Measurements from ENCODE around the gene NPC1L1. TPM values are rescaled to one million over a fixed set of nuclear protein-coding genes. Genes with fewer than 3 reads are reported as not detected.

The NPC1L1 gene
- total RNA-seq, 4 donors from 2014 or later: 0.66 to 0.70 (median 0.67) TPM; not detected in 1

DNA sequence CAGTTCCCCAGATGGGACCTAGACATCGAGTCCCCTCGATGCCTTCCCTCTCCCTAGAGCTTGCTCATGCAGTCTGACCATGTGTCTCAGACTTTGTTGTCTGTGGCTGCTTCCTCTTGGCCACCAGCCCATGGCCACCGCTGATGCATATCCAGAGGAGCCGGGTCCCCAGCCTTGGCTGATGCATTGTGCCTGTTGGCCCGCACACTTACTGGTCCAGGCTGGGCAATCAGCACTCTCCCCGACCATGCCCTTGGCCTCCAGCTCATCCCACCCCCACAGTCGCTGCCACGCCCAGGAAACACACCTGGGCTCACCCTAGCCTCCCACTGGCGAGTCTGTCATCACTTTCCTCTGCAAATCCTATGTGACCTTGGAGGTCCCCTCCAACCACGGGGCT, 10.1 kb downstream of the NPC1L1 start:
- H3K36me3 ChIP-seq: no peaks in the 10 kb centered on the region
- H3K27ac ChIP-seq: no peak overlapping the region
- H3K4me1 ChIP-seq: peaks cover 0 to 4% (median 0%) of the 10 kb centered on the region in 4 donors
- H3K9me3 ChIP-seq: peaks cover 0 to 4% (median 0%) of the 10 kb centered on the region in 4 donors
- TF ChIP-seq, protein P1, sequence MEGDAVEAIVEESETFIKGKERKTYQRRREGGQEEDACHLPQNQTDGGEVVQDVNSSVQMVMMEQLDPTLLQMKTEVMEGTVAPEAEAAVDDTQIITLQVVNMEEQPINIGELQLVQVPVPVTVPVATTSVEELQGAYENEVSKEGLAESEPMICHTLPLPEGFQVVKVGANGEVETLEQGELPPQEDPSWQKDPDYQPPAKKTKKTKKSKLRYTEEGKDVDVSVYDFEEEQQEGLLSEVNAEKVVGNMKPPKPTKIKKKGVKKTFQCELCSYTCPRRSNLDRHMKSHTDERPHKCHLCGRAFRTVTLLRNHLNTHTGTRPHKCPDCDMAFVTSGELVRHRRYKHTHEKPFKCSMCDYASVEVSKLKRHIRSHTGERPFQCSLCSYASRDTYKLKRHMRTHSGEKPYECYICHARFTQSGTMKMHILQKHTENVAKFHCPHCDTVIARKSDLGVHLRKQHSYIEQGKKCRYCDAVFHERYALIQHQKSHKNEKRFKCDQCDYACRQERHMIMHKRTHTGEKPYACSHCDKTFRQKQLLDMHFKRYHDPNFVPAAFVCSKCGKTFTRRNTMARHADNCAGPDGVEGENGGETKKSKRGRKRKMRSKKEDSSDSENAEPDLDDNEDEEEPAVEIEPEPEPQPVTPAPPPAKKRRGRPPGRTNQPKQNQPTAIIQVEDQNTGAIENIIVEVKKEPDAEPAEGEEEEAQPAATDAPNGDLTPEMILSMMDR (IDR thresholded peaks at IDR 0.05): no peak
- TF ChIP-seq POLR2A (IDR thresholded peaks at IDR 0.05): no peak
- H3K27me3 ChIP-seq: no peaks in the 10 kb centered on the region
- H3K4me3 ChIP-seq: no peak overlapping the region
- no peak for DNase-seq

DNA sequence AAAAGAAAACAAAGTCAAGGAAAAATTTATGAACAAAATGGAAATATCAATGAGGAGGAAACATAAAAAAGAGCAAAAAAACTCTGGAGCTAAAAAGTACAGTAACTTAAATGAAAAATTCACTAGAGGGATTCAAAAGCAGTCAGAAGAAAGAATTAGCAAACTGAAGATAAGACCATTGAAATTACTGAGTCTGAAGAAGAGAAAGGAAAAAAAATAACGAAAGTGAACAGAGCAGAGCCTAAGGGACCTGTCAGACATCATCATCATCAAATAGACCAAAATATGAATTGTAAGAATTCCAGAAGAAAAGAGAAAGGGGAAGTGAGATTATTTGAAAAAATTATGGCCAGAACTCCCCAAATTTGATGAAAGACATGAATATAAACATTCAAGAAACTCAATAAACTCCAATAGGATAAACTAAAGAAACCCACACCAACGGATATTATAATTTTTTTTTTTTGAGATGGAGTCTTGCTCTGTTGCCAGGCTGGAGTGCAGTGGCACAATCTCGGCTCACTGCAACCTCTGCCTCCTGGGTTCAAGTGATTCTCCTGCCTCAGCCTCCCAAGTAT, 16.2 kb downstream of the NPC1L1 start:
- no peak overlapping the region for H3K27ac ChIP-seq
- no peak for DNase-seq
- no peaks in the 10 kb centered on the region for H3K27me3 ChIP-seq
- H3K36me3 ChIP-seq: no peaks in the 10 kb centered on the region
- H3K4me1 ChIP-seq: no peaks in the 10 kb centered on the region
- no peak overlapping the region for H3K4me3 ChIP-seq
- peaks cover 0 to 4% (median 0%) of the 10 kb centered on the region in 4 donors for H3K9me3 ChIP-seq
- TF ChIP-seq POLR2A (IDR thresholded peaks at IDR 0.05): no peak
- TF ChIP-seq, protein P1 (IDR thresholded peaks at IDR 0.05): no peak

DNA sequence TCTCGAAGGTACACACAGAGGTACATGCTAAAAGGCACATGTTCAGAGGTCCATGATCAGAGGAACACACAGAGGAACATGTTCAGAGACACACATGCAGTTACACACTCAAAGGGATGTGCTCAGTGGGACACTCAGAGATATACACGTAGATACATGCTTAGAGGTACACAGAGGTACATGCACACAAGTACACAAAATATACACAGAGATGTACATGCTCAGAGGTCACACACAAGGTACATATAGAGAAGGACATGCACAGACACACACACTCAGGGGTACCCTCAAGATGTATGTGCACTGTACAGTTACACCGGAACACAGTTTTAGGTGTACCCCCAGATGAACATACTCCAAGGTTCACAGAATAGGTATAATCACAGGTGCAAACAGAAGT, 18.8 kb downstream of the NPC1L1 start:
- no peak for DNase-seq
- H3K9me3 ChIP-seq: peaks cover 0 to 4% (median 0%) of the 10 kb centered on the region in 4 donors
- H3K27me3 ChIP-seq: no peaks in the 10 kb centered on the region
- no peaks in the 10 kb centered on the region for H3K36me3 ChIP-seq
- H3K27ac ChIP-seq: no peak overlapping the region
- H3K4me1 ChIP-seq: no peaks in the 10 kb centered on the region
- TF ChIP-seq, protein P1 (IDR thresholded peaks at IDR 0.05): no peak
- TF ChIP-seq POLR2A (IDR thresholded peaks at IDR 0.05): no peak
- no peak overlapping the region for H3K4me3 ChIP-seq

DNA sequence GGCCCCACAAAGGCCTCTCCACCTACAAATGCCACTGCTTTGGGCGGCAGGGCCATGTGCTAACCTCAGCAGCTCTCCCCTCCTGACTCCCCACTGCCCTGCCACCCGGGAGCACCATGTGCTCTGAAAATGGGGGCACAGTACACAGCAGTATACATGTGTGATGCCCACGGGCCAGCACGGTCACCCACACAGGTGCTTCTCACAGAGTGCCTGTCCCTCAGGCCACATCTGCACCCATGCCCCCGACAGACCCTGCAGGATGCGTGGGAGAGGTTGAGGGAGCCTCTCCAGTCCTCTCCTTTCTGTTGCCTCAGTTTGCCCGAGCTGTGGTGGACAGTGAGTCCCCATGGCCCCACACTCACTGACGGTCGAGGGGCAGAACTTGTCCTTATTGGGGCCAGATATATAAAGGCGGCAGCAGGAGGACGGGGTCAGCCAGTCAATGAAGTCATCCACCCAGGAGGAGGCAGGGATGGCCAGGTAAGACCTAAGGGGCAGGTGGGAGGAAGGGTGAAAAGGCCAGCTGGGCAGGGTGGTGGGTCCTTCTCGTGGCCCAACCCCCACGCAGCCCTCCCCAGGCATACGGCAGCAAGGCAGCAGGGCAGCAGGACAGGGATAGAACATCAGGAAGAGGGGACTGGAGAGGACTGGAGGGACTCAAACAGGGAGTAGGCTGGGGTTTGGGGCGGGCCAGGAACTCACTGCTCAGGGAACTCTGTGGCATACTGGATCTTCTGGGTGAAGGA, 19.6 kb downstream of the NPC1L1 start:
- Histone ChIP-seq H3K4me1 (no peaks in the 10 kb centered on the region), H3K4me3 (no peak overlapping the region), H3K27me3 (no peaks in the 10 kb centered on the region), H3K27ac (no peak overlapping the region), H3K36me3 (no peaks in the 10 kb centered on the region), H3K9me3 (no peaks in the 10 kb centered on the region)
- TF ChIP-seq, protein P1 (IDR thresholded peaks at IDR 0.05): no peak
- no peak for TF ChIP-seq POLR2A (IDR thresholded peaks at IDR 0.05)
- no peak for DNase-seq

DNA sequence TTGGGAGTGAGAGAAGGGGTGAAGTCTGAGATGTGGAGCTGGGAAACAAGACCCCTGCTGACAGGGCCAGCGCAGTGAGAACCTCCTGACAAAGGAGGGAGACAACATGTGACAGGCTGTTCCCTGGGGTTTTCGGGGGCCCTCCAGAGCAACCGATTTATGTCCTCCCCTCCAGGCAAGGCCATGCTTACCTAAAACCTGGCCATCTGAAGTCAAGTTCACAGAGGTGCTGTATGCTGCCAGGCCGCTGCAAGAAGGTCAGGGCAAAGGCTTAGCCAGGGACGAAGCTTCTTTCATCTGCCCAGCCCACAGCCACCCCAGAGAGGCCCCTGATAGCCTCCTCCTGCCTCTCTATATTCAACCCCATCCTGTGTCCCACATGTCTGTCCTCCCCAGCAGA, 20.6 kb downstream of the NPC1L1 start:
- TF ChIP-seq, protein P1 (IDR thresholded peaks at IDR 0.05): no peak
- no peak for TF ChIP-seq POLR2A (IDR thresholded peaks at IDR 0.05)
- Histone ChIP-seq H3K27me3 (no peaks in the 10 kb centered on the region), H3K9me3 (no peaks in the 10 kb centered on the region), H3K27ac (no peak overlapping the region), H3K36me3 (no peaks in the 10 kb centered on the region), H3K4me1 (no peaks in the 10 kb centered on the region), H3K4me3 (no peak overlapping the region)
- DNase-seq: no peak
